ENCODE measurements around the gene DDX24.

DNA sequence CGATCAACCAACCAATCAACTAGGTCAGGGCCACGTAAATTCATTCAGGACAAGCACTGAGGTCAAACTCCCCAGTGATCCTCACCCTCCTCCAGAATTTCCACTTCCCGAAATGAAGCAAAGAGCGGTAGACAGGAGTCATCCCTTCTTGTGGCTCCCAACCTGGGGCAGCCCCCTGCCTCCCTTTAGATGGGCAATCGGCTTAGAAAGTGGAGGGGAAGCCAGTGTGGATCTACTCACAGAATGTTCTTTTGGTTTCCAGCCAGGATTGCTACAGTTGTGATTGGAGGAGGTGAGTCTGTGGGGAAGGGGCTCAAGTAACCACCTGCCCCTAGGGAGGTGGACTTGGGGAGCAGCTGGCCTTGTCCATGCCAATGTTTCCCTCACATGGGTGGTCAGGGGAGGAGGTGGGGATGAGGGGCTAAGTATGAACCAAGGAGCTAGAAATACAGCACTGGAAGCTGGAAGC is 33.6 kb upstream of the DDX24 start:
- TF ChIP-seq, protein P1, sequence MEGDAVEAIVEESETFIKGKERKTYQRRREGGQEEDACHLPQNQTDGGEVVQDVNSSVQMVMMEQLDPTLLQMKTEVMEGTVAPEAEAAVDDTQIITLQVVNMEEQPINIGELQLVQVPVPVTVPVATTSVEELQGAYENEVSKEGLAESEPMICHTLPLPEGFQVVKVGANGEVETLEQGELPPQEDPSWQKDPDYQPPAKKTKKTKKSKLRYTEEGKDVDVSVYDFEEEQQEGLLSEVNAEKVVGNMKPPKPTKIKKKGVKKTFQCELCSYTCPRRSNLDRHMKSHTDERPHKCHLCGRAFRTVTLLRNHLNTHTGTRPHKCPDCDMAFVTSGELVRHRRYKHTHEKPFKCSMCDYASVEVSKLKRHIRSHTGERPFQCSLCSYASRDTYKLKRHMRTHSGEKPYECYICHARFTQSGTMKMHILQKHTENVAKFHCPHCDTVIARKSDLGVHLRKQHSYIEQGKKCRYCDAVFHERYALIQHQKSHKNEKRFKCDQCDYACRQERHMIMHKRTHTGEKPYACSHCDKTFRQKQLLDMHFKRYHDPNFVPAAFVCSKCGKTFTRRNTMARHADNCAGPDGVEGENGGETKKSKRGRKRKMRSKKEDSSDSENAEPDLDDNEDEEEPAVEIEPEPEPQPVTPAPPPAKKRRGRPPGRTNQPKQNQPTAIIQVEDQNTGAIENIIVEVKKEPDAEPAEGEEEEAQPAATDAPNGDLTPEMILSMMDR (IDR thresholded peaks at IDR 0.05) = no peak
- no peak for TF ChIP-seq POLR2A (IDR thresholded peaks at IDR 0.05)

Measured in sigmoid colon (tissue), 3 donors.